ENCODE results near the gene ZNF3. TPM values are rescaled to one million over a fixed set of nuclear protein-coding genes. Genes with fewer than 3 reads are reported as not detected.

Gene ZNF3
- total RNA-seq, 4 donors from 2014 or later, result 16.4 to 25.9 (median 20.8) TPM

- H3K4me3 ChIP-seq (ENCODE audit: low read depth, poor library complexity, severe bottlenecking), result no peak overlapping the region
- WGBS, 2 donors, result 88 to 92% methylated on average over 7 of the region's 7 CpGs
- DNase-seq (ENCODE audit: low spot score in 2 of 2), result no peak
- TF ChIP-seq POLR2A (IDR thresholded peaks at IDR 0.05), result no peak
- no peak for TF ChIP-seq CTCF (IDR thresholded peaks at IDR 0.05)
- intact Hi-C loops (cut with DNase I; ENCODE audit: low total_unique reads), result no loop called here
These were observed 29.6 kb upstream of the ZNF3 start for GRCh38 chr7:100111156-100111555.

GRCh38 chr7:100109521-100110163, 28.1 kb upstream of the ZNF3 start:
- no peak overlapping the region for H3K4me3 ChIP-seq (ENCODE audit: low read depth, poor library complexity, severe bottlenecking)
- TF ChIP-seq POLR2A (IDR thresholded peaks at IDR 0.05), result no peak
- TF ChIP-seq CTCF (IDR thresholded peaks at IDR 0.05), result no peak
- WGBS, 2 donors, result 81 to 88% methylated on average over 12 of the region's 12 CpGs
- no peak for DNase-seq (ENCODE audit: low spot score in 2 of 2)
- intact Hi-C loops (cut with DNase I; ENCODE audit: low total_unique reads), result no loop called here

GRCh38 chr7:100107890-100108289, 26.4 kb upstream of the ZNF3 start:
- TF ChIP-seq CTCF (IDR thresholded peaks at IDR 0.05) (no peak), POLR2A (IDR thresholded peaks at IDR 0.05) (no peak)

GRCh38 chr7:100107125-100107737, 25.7 kb upstream of the ZNF3 start:
- H3K4me3 ChIP-seq (ENCODE audit: low read depth, poor library complexity, severe bottlenecking), result no peak overlapping the region
- intact Hi-C loops (cut with DNase I; ENCODE audit: low total_unique reads), result no loop called here
- 78 to 83% methylated on average over 25 of the region's 25 CpGs for WGBS, 2 donors
- DNase-seq (ENCODE audit: low spot score in 2 of 2), result no peak
- no peak for TF ChIP-seq POLR2A (IDR thresholded peaks at IDR 0.05)
- TF ChIP-seq CTCF (IDR thresholded peaks at IDR 0.05), result no peak

More at GRCh38 chr7:100107890-100108289, 26.4 kb upstream of the ZNF3 start:
- WGBS, 2 donors, result 84 to 85% methylated on average over 11 of the region's 11 CpGs
- intact Hi-C loops (cut with DNase I; ENCODE audit: low total_unique reads), result no loop called here
- no peak overlapping the region for H3K4me3 ChIP-seq (ENCODE audit: low read depth, poor library complexity, severe bottlenecking)
- DNase-seq (ENCODE audit: low spot score in 2 of 2), result no peak

- 74 to 78% methylated on average over 17 of the region's 17 CpGs for WGBS, 2 donors
- intact Hi-C loops (cut with DNase I; ENCODE audit: low total_unique reads), result no loop called here
- TF ChIP-seq CTCF (IDR thresholded peaks at IDR 0.05) (no peak), POLR2A (IDR thresholded peaks at IDR 0.05) (no peak)
- no peak overlapping the region for H3K4me3 ChIP-seq (ENCODE audit: low read depth, poor library complexity, severe bottlenecking)
- no peak for DNase-seq (ENCODE audit: low spot score in 2 of 2)
These were observed 25.1 kb upstream of the ZNF3 start for GRCh38 chr7:100106633-100107032.
